ENCODE data around the gene TMEM204. TPM values are rescaled to one million over a fixed set of nuclear protein-coding genes. Genes with fewer than 3 reads are reported as not detected.

The TMEM204 gene
- total RNA-seq, 4 donors from 2014 or later = 39.5 to 75.0 (median 57.1) TPM

DNA sequence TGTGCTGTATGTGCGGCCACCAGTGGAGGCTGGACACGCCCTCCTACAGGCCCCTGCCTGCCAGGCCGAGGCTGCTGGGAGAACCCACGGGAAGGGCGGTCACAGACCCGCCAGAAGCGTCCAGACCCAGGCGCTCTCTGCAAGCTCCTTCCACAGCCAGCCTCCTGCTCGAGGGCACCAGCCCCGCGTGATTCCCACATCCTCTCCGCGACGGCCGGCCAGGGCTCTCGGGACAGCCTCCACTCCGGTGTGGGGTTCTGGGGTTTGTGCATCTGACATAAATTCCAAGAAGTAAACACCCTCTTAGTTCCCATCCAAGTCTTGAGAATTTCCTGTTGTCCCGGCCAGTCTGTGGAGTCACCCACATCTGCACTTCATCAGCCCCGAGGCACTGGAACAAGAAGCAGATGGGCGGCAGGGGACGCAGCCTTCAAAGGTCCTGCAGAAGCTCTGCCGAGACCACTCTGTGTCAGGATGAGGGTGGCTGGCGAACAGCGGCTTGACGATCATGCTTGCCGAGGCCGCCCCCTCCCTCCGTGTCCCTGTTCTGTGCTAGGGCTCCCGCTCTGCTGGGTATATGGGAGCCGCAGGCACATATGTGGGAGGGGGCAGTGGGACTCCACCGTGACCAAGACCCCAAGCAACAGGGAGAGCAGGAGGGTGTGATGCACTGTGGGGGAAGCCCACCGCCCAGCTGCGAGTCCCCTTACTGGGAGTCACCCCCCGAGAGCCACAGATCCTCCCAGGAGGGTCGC, 2.4 kb upstream of the TMEM204 start:
- no peaks in the 10 kb centered on the region for H3K9me3 ChIP-seq
- H3K4me1 ChIP-seq = peaks cover 53 to 83% (median 60%) of the 10 kb centered on the region in 4 donors
- no peak for DNase-seq (ENCODE audit: extremely low spot score)
- intact Hi-C loops (cut with DNase I) = no loop called here
- H3K36me3 ChIP-seq = peaks cover 0 to 11% (median 8%) of the 10 kb centered on the region in 4 donors
- peak overlapping the region; percentile 64 to 71 (median 65) for H3K4me3 ChIP-seq
- TF ChIP-seq, protein P1, sequence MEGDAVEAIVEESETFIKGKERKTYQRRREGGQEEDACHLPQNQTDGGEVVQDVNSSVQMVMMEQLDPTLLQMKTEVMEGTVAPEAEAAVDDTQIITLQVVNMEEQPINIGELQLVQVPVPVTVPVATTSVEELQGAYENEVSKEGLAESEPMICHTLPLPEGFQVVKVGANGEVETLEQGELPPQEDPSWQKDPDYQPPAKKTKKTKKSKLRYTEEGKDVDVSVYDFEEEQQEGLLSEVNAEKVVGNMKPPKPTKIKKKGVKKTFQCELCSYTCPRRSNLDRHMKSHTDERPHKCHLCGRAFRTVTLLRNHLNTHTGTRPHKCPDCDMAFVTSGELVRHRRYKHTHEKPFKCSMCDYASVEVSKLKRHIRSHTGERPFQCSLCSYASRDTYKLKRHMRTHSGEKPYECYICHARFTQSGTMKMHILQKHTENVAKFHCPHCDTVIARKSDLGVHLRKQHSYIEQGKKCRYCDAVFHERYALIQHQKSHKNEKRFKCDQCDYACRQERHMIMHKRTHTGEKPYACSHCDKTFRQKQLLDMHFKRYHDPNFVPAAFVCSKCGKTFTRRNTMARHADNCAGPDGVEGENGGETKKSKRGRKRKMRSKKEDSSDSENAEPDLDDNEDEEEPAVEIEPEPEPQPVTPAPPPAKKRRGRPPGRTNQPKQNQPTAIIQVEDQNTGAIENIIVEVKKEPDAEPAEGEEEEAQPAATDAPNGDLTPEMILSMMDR (IDR thresholded peaks at IDR 0.05) = no peak
- TF ChIP-seq POLR2AphosphoS5 (IDR thresholded peaks at IDR 0.05) = peak; percentile 60 to 77
- peak; percentile 5 for TF ChIP-seq EP300 (IDR thresholded peaks at IDR 0.05)
- peak overlapping the region; percentile 84 to 90 (median 86) for H3K27ac ChIP-seq (replicated peaks in 1 of 4)
- 47% methylated on average over 6 of the region's 35 CpGs for WGBS
- H3K27me3 ChIP-seq = no peaks in the 10 kb centered on the region

DNA sequence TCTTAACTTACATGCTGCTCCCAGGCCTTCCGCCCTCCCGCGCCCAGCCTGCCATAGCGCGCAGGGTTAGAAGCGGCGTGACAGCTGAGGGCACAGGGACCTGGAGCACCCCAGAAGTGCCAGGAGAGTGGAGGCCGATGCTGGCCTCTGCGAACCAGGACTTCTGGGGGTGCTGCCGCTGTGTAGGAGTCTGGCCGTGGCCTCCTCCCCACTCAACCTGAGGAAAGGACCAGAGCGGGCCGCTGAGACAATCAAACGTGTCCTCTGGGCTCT, 1.9 kb upstream of the TMEM204 start:
- H3K27me3 ChIP-seq = no peaks in the 10 kb centered on the region
- peak overlapping the region; percentile 64 to 71 (median 65) for H3K4me3 ChIP-seq
- H3K36me3 ChIP-seq = peaks cover 0 to 17% (median 13%) of the 10 kb centered on the region in 4 donors
- TF ChIP-seq EP300 (IDR thresholded peaks at IDR 0.05) (no peak), POLR2AphosphoS5 (IDR thresholded peaks at IDR 0.05) (no peak)
- 77% methylated on average over 5 of the region's 14 CpGs for WGBS
- DNase-seq (ENCODE audit: extremely low spot score) = no peak
- H3K27ac ChIP-seq (replicated peaks in 1 of 4) = peak overlapping the region; percentile 84 to 90 (median 86)
- intact Hi-C loops (cut with DNase I) = no loop called here
- no peaks in the 10 kb centered on the region for H3K9me3 ChIP-seq
- H3K4me1 ChIP-seq = peaks cover 55 to 88% (median 65%) of the 10 kb centered on the region in 4 donors

DNA sequence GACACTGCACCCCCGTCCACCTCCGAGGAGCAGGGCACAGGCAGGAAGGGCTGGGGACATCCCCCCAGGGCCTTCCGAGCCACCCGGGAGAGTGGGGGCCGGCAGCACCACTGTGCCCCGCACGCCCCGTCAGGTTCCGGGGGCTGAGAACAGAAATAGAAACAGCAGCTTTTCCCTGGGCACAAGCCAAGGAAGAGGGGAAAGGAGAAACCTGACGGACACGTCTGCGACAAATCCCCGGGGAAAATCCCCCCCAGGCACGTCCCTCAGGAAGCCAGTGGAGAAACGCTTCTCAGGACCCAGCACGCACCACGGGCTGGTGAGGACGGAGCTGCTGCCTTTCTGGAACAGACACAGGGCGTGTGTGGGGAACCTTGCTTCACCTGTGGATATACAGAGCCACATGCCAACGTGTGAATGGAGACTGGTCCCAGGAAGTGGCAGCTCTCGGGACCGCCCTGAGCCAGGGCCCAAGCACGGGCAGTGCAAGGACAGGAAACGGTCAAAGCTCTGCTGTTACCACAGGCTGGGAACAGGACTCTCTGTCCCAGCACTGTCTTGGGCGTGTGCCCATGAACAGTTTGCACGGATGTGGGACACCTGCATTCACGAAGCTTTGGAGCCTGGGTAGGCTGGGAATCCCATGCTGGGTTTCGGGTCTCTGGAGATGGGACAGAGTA, 1.2 kb upstream of the TMEM204 start:
- Histone ChIP-seq H3K36me3 (peaks cover 0 to 23% (median 20%) of the 10 kb centered on the region in 4 donors), H3K4me3 (peak overlapping the region; percentile 64 to 71 (median 65)), H3K27ac (replicated peaks in 1 of 4) (peak overlapping the region; percentile 84 to 90 (median 86)), H3K27me3 (no peaks in the 10 kb centered on the region), H3K9me3 (no peaks in the 10 kb centered on the region), H3K4me1 (peaks cover 61 to 91% (median 69%) of the 10 kb centered on the region in 4 donors)
- TF ChIP-seq POLR2A (IDR thresholded peaks at IDR 0.05; ENCODE audit: low read depth) (no peak), POLR2AphosphoS5 (IDR thresholded peaks at IDR 0.05) (peak; percentile 91 to 97), EP300 (IDR thresholded peaks at IDR 0.05) (peak; percentile 92)
- TF ChIP-seq, protein P1 (IDR thresholded peaks at IDR 0.05) = no peak
- 27% methylated on average over 26 of the region's 28 CpGs for WGBS
- intact Hi-C loops (cut with DNase I) = no loop called here
- DNase-seq (ENCODE audit: extremely low spot score) = no peak

DNA sequence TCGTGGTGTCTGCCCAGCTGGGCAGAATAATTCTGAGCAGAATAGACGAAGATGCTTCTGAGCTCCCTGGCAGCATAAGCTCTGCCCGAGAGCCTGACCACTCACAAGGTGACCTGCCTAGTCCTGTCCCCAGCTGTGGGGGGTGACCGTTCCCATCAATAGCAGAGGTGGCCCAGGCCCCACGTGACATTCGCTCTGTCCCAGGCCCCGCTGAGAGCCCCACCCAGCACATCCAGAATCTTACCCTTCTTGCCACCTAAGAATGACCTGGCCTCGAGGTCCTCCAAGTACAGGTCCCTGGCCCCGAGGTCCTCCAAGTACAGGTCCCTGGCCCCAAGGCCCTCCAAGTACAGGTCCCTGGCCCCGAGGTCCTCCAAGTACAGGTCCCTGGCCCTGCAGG, 695 bp upstream of the TMEM204 start:
- TF ChIP-seq POLR2AphosphoS5 (IDR thresholded peaks at IDR 0.05) = no peak
- TF ChIP-seq POLR2A (IDR thresholded peaks at IDR 0.05; ENCODE audit: low read depth) = no peak
- TF ChIP-seq, protein P1 (IDR thresholded peaks at IDR 0.05) = no peak
- TF ChIP-seq EP300 (IDR thresholded peaks at IDR 0.05) = no peak
- 53% methylated on average over 3 of the region's 10 CpGs for WGBS
- Histone ChIP-seq H3K4me3 (peak overlapping the region; percentile 64 to 71 (median 65)), H3K9me3 (no peaks in the 10 kb centered on the region), H3K27me3 (no peaks in the 10 kb centered on the region), H3K36me3 (peaks cover 0 to 28% (median 25%) of the 10 kb centered on the region in 4 donors), H3K27ac (replicated peaks in 1 of 4) (peak overlapping the region; percentile 84 to 90 (median 86)), H3K4me1 (peaks cover 61 to 91% (median 70%) of the 10 kb centered on the region in 4 donors)
- intact Hi-C loops (cut with DNase I) = no loop called here
- DNase-seq (ENCODE audit: extremely low spot score) = no peak
